Raji (cell line): ENCODE measurements around the gene PHF5A.

ENCODE experiments used
- POLR2A ChIP-seq: IDR thresholded peaks from 2 replicates; pipeline ENCODE4 v1.6.1; 2011; ENCODE audit warnings: low read depth, low read length, control low read depth; ENCODE audit not compliant: insufficient read depth

The PHF5A gene

DNA sequence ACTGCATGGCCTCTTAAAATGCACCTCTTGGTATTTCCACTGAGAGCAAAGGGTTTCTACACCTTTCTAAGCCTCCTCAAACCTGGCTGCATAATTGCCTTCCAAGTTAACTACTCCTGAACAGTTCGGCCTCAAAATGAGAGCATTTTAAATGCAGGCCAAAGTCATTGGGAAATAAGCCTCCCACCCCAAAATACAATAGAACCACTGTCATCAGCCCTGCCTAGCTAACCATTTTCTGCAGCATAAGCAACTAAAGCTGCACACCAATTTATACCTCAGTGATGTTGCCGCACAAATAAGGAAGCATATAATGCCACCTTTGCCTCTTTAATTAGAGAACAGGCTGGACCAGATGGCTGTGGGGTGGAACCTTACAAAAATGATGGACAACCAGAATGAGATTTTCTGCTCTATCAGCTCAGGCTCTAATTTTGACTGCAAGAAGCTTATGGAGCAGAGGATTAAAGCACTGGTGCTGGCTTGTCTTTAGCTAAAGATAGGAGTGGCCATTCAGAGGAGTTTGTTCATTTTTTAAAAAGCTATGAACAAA, 26.2 kb downstream of the PHF5A start:
- TF ChIP-seq POLR2A = no peak

- TF ChIP-seq POLR2A = no peak
These were observed 31.3 kb downstream of the PHF5A start for GRCh38 chr22:41437198-41437597.

- TF ChIP-seq POLR2A = no peak
These were observed 32.0 kb downstream of the PHF5A start for GRCh38 chr22:41436322-41437113.

DNA sequence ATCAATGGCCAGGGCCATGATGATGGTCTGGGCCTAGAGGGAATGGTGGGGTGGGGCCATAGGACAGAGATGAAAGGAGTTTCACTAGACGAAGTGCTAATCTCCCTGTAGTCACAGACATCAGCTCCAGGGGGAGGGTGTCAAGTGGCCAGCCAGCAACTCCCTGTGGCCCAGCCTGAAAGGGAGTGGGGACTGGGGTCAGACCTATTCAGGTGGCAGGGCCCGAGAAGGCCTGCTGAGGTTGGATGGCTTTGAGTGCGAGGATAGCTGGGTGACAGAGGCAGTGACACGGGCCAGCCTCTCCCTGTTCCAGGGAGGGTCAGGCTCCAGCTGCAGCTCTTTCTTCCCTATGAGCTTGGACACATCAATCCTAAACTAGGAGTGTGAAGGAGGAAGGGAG, 32.9 kb downstream of the PHF5A start:
- TF ChIP-seq POLR2A = no peak

DNA sequence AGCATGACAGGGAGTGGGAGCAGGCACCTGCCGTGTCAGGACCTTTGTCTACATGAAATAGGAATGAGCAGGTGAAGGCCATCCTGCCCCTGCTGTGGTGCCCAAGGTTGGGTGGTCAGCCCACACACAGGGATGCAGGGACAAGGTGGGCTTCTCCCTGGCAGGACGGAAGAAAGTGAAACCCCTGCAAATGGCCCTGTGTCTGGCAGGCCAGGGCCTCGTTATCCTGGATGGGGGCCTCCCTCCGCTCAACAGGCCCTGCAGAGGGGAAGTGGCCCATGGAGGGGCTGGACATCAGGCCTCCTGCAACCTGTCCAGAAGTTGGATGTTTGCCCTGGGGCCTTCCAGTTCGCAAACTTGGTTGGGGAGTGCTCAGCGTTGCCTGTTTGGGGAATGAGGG, 36.8 kb downstream of the PHF5A start:
- no peak for TF ChIP-seq POLR2A

GRCh38 chr22:41429951-41430332, 38.5 kb downstream of the PHF5A start:
- no peak for TF ChIP-seq POLR2A

DNA sequence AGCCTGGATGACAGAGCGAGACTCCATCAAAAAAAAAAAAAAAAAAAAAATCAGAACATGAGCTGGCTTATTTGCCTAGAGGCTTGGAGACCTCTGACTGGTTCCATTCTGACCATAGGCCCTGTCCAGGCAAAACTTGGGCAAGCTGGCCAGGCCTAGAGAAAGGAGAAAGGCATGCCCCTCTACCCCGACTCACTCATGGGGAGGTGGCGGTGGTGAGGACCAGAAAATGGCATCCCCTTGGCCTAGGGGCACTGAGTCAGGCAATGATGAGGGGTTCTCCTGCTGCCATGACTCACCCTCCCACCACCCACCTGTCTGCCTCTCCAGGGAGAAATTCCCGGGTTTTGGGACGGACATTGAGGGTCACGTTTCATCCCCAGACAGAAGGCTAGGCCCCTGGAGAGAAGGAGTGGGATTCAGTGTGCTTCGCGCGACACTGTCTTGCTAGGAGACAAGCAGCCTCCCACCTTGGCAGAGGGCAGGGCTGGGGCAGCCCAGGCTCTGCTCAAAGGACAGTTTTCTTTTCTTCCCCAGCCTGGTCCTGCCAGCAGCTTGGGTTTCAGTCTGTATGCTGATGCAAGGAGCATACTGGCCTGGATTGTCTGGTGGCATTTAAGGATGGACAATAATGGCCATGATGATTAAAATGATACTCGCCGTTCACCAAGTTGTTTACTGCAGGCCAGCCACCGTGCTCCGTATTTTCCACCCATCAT, 39.1 kb downstream of the PHF5A start:
- TF ChIP-seq POLR2A = no peak

DNA sequence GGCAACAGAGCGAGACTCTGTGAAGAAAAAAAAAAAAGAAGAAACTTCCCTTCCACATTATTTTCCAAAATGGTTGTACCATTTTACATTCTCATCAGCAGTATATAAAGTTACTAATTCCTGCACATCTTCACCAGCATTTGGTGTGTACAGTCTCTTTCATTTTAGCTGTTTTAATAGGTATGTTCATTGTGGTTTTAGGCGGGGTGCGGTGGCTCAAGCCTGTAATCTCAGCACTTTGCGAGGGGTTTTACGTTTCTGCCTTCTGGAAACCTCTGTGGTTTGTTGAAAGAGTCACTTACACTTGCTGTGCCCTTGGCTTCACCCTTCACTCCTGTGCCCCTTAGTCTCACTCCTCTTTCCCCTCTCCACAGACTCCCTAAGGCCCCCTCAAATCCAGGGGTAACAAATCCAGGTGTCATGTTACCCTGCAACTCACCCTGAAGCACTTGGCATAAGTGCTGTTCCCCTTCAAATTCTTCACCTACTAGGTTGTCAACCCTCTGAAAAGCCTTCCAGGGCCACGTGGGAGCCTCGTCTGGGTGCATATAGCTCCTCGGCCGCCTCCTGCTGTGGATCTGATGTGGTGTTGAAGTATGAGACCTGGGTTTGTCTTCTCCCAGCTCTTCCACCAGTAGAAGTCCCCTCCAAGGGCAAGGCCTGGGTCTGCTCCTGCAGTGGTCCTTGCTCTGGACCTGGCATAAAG, 42.7 kb downstream of the PHF5A start:
- no peak for TF ChIP-seq POLR2A

GRCh38 chr22:41418717-41419116, 49.8 kb downstream of the PHF5A start:
- TF ChIP-seq POLR2A = no peak

- no peak for TF ChIP-seq POLR2A
These were observed 50.7 kb downstream of the PHF5A start for GRCh38 chr22:41417622-41418390.

GRCh38 chr22:41415554-41415953, 52.9 kb downstream of the PHF5A start:
- no peak for TF ChIP-seq POLR2A

DNA sequence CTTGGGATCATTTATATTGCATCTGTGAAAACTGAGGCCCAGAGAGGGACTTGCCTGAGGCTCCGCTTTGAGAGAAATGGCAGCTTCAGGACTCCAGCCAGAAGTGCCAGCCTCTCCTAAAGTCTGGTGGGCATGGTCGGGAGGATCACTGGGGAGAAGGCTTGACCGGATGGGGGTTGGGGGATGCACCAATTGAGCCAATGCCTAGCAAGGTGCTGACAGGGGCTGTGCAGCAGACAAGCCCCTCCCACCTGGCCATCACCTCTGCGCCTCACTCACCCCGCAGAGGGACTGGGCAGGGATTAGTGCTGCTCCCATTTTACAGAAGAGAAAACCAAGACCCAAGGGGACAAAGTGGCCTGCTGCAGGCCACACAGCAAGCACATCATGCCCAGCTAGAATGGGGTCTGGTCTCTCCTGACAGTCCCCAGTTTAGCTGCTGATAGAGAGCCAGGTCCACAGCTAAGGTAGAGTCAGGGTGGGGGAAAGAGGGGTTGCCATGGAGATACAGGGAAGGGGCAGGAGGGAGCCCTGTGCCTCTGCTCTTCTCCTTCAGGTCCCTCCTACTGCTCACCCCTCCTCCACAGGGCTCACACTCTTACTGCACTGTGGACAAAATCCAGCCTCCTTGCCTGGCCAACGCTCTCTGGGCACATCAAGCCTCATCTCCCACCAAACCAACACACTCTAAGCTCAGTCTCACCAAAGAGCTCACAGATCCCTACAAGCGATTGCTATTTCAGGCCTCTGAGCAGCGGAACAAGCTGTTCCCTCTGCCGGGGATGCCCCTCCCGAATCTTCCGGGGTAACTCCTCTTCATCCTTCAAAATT, 57.3 kb downstream of the PHF5A start:
- TF ChIP-seq POLR2A = no peak

GRCh38 chr22:41410311-41410751, 58.2 kb downstream of the PHF5A start:
- TF ChIP-seq POLR2A = no peak
